GM12891 (cell line): ENCODE results near the gene SSNA1.

ENCODE experiments used
- DNase-seq: peaks from one replicate; pipeline ENCODE4 v3.0.0; 2011; ENCODE audit warnings: low spot score; ENCODE audit not compliant: insufficient read length
- FAIRE-seq: peaks from 2 replicates; lab custom pipeline; 2011; peaks lifted over from hg19 to GRCh38; lab: Jason Lieb, UNC
- PAX5 ChIP-seq: IDR thresholded peaks from 2 replicates; pipeline ENCODE4 v1.6.1; 2011; ENCODE audit warnings: low read length, moderate library complexity, mild to moderate bottlenecking; ENCODE audit not compliant: insufficient read depth, severe bottlenecking
- POLR2A ChIP-seq: IDR thresholded peaks from 2 replicates; pipeline ENCODE4 v1.6.1; 2011; ENCODE audit warnings: low read depth, low read length, control low read depth
- POLR2AphosphoS5 ChIP-seq: IDR thresholded peaks from 2 replicates; pipeline ENCODE4 v1.6.1; 2011; ENCODE audit warnings: low read depth, low read length, control low read depth
- POU2F2 ChIP-seq: IDR thresholded peaks from 2 replicates; pipeline ENCODE4 v1.6.1; 2011; ENCODE audit warnings: low read depth, mild to moderate bottlenecking, control low read depth, low read length, moderate library complexity
- SPI1 ChIP-seq: IDR thresholded peaks from 2 replicates; pipeline ENCODE4 v1.6.1; 2011; ENCODE audit warnings: low read depth, low read length, control low read depth
- TAF1 ChIP-seq: IDR thresholded peaks from 2 replicates; pipeline ENCODE4 v1.6.1; 2011; ENCODE audit warnings: low read depth, low read length, control low read depth

Gene SSNA1

DNA sequence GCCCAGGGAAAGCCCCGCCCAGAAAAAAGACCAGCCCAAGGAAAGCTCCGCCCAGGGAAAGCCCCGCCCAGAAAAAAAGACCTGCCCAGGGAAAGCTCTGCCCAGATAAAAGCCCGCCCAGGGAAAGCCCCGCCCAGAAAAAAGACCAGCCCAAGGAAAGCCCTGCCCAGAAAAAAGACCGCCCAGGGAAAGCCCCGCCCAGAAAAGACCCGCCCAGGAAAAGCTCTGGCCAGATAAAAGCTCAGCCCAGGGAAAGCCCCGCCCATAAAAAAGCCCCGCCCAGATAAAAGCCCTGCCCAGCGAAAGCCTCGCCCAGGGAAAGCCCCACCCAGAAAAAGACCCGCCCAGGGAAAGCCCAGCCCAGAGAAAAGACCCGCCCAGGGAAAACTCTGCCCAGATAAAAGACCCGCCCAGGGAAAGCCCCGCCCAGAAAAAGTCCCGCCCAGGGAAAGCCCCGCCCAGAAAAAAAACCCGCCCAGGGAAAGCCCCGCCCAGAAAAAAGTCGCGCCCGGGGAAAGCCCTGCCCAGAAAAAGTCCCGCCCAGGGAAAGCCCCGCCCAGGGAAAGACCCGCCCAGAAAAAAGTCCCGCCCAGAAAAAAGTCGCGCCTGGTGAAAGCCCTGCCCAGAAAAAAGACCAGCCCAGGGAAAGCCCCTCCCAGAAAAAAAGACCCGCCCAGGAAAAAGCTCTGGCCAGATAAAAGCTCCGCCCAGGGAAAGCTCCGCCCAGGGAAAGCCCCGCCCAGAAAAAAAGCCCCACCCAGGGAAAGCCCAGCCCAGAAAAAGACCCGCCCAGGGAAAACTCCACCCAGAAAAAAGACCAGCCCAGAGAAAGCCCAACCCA, 37.6 kb upstream of the SSNA1 start:
- DNase-seq, result peak; percentile 71
- TF ChIP-seq POLR2A (no peak), POLR2AphosphoS5 (no peak), POU2F2 (no peak), TAF1 (no peak), PAX5 (no peak), SPI1 (no peak)
- FAIRE-seq, result no peak

DNA sequence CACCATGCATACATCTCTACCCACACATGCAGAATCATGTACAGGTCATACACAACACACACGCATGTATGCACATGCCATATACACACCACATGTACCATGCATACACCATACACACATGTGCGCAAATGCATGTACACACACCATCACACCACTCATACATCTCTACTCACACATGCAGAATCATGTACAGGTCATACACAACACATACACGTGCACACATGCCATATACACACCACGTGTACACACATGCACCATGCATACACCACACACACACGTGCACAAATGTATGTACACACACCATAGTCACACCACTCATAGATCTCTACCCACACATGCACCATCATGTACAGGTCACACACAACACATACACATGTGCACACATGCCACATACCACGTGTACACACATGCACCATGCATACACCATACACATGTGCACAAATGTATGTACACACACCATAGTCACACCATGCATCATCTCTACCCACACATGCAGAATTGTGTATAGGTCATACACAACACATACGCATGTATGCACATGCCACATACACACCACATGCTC, 35.6 kb upstream of the SSNA1 start:
- FAIRE-seq, result peak; percentile 90
- no peak for TF ChIP-seq POLR2AphosphoS5
- no peak for TF ChIP-seq POU2F2
- TF ChIP-seq TAF1, result no peak
- no peak for TF ChIP-seq PAX5
- no peak for TF ChIP-seq SPI1
- no peak for TF ChIP-seq POLR2A
- DNase-seq, result no peak

DNA sequence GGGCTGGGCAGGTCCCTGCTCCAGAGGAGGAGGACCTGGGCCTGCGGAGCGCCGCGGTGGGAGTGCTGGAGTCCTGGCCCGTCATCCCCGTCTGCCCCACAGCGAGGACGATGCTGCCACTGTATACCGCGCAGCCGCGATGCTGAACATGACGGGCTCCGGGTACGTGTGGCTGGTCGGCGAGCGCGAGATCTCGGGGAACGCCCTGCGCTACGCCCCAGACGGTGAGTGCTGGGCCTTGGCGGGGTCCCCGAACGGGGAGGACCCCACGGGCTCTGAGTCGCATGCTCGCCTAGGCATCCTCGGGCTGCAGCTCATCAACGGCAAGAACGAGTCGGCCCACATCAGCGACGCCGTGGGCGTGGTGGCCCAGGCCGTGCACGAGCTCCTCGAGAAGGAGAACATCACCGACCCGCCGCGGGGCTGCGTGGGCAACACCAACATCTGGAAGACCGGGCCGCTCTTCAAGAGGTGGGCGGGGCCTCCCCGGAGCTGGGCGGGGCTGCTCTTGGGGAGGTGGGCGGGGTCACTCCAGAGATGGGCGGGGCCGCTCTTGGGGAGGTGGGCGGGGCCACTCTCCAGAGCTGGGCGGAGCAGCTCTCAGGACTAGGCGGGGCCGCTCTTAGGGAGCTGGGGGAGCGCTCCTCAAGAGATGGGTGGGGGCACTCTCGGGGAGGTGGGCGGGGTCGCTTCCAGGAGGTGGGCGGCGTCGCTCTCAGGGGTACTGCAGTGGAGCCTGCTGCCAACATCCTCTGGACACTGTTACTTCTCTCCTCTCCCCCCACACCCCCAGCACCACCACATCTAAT, 31.7 kb upstream of the SSNA1 start:
- TF ChIP-seq PAX5 (no peak), POLR2A (no peak), POU2F2 (no peak)
- peak; percentile 84 for FAIRE-seq
- DNase-seq, result peak; percentile 73

DNA sequence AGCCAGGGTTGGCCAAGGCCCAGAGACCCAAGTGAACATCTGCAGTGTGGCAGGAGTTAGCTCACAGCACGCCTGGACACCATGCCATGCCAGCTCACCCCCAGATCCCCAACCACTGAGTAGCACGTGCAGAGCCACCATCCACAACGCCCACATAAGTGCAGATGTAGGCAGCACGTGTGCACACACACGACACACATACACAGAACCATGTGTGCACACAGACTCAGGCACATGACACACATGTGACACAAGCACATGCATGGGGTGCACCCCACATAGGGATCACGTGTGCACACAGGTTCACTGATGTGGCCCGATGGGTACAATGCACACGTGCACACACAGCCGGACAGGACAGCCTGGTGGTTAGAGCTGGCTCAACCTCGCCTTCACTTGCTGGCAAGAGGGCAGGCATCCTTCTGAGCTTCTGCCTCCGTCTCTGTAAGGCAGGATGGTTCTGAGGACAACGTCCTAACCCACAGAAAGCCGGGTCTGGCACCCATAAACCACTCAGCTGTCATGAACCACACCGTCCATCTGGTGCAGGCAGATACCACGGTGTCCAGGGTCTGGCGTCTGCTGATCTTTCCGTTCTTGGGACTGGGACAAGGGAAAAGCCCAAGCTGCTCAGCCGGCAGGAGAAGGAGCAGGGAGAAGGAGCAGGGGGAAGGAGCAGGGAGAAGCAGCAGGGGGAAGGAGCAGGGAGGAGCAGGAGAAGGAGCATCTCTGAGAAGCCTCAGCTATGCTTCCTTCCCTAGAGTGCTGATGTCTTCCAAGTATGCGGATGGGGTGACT, 30.7 kb upstream of the SSNA1 start:
- DNase-seq (no peak), FAIRE-seq (peak; percentile 68)
- TF ChIP-seq POLR2A (no peak), POU2F2 (no peak), SPI1 (no peak), TAF1 (no peak), PAX5 (no peak), POLR2AphosphoS5 (no peak)

DNA sequence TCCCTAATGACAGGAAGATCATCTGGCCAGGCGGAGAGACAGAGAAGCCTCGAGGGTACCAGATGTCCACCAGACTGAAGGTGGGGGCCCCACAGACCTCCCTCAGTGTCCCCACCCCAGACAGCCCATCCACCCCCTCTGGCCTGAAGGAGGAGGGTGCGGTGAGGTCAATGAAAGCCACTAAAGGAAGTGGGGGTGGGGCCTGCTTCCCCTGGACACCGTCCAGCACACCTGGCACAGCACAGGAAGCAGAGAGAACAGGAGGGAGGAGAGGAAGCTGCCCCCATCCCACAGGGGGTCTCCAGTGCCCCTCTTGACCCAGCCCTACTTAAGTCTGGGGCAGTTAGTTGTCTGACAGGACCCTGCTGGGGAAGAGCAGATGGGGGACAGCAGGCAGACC, 29.9 kb upstream of the SSNA1 start:
- DNase-seq (no peak), FAIRE-seq (no peak)
- TF ChIP-seq POU2F2 (no peak), POLR2A (no peak), POLR2AphosphoS5 (no peak), TAF1 (no peak), SPI1 (no peak), PAX5 (no peak)

DNA sequence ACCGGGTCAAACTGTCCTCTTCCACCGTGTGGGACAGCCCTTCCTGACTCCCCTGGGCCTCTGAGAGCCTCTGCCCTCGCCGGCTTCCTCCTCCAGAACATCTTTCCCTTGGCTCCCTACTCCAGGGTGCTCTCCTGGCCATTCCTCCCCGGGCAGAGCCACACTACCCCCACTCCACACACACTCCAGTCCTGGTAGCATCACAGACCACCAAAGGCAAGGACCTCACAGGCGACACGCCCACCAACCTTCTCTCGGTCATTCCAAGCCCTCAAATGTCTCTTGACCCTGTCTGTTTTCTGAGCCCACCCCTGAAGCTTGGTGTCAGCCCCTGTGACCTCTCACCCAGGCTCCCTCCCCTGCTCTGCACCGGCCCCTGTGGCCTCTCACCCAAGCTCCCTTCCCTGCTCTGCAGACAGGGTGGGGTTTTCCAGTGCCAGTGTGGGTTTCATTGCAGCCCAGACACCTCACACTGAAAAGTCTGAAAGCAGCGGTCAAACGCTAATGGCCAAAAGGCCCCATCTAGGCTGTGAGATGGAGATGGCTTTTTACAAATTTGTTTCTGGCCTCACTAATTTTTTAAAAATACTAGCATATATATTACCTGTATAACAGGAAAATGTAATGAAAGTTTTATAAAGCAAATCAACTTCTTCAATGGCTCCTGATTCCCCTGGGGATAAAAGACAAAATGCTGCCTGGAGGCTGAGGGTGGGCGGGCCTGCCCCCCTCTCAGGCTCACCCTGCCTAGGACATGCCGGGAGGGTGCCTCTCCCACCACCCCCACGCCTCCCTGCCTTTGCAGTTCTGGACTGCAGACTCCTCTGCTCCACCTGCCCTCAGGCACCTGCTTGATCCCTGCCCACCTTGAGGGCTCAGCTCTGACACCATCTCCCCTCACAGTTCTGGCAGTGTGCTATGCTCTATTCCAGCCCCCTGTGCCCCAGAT, 29.1 kb upstream of the SSNA1 start:
- peak; percentile 5 for FAIRE-seq
- no peak for DNase-seq
- TF ChIP-seq POLR2AphosphoS5, result no peak
- TF ChIP-seq SPI1, result no peak

DNA sequence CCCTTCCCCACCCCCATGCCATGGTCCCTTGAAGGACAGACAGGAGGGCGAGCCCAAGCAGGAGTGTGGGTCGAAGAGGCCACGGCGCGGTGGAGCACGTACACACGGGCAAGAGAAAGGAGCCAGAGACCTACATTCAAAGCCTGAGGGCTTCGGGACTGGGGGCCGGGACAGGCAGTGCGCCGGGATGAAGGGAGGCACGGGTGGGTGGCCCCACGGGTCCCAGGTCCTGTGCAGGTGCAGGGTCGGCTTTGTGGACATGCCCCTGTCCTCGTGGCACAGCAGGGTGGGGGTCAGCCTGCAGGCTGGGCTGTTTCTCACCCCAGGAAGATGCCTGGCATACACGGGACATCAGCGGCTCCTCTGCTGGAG, 28.4 kb upstream of the SSNA1 start:
- DNase-seq, result no peak
- no peak for FAIRE-seq
- TF ChIP-seq SPI1 (no peak), POU2F2 (no peak), TAF1 (no peak), POLR2AphosphoS5 (no peak), POLR2A (no peak), PAX5 (no peak)

DNA sequence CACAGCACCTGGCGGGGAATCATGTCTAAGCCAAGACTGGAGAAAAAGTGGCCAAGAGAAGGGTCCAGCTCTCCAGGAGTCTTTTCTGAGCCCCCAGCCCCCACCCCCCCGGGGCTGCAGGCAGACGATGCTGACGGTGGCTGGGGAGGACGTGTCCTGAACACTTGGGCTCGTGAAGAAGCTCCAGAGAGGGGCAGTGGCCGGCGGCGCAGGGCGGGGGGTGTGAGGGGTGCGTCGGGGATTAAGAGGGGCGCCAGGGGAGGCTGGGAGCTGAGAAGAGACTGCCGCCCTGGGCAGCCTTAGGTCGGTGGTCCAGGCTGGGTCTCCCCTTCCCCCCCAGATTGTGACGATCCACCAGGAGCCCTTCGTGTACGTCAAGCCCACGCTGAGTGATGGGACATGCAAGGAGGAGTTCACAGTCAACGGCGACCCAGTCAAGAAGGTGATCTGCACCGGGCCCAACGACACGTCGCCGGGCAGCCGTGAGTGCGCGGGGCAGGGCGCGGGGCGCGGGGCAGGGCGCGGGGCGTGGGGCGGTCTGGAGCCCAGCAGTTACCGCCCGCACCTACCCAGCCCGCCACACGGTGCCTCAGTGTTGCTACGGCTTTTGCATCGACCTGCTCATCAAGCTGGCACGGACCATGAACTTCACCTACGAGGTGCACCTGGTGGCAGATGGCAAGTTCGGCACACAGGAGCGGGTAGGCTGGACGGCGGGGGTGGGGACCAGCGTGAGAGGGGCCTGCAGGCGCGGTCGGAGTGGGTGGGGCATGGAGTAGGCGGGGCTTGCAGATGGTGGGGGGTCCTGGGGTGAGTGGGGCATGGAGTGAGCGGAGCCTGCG, 27.5 kb upstream of the SSNA1 start:
- no peak for FAIRE-seq
- no peak for DNase-seq
- TF ChIP-seq SPI1, result no peak
